ACC112 (cell line): Measurements from ENCODE around the gene IRF8.

ENCODE experiments used
- H2AFZ ChIP-seq: fragments of 200-600 bp; sonication (generic); one replicate; pipeline ENCODE4 v1.6.0; 2017; ENCODE audit warnings: antibody characterized with exemption, low read length; ENCODE audit not compliant: unreplicated experiment
- H3K27ac ChIP-seq: fragments of 200-600 bp; sonication (generic); 2 replicates; pipeline ENCODE4 v1.5.1; 2014; ENCODE audit warnings: low read depth, mild to moderate bottlenecking, antibody characterized with exemption, low read length, moderate library complexity
- H3K27me3 ChIP-seq: fragments of 200-600 bp; sonication (generic); 2 replicates; pipeline ENCODE4 v1.6.1; 2014; ENCODE audit warnings: mild to moderate bottlenecking, antibody characterized with exemption, low read length, moderate library complexity, mixed read lengths; ENCODE audit not compliant: insufficient read depth
- H3K36me3 ChIP-seq: fragments of 200-600 bp; sonication (generic); 2 replicates; pipeline ENCODE4 v1.6.1; 2016; ENCODE audit warnings: mild to moderate bottlenecking, antibody characterized with exemption, low read length, moderate library complexity, mixed read lengths; ENCODE audit not compliant: insufficient read depth
- H3K4me1 ChIP-seq: fragments of 200-600 bp; sonication (generic); one replicate; pipeline ENCODE4 v1.6.1; 2016; ENCODE audit warnings: low read length, mixed read lengths; ENCODE audit not compliant: insufficient read depth, unreplicated experiment, control insufficient read depth
- H3K4me3 ChIP-seq: fragments of 200-600 bp; sonication (generic); 2 replicates; pipeline ENCODE4 v1.5.1; 2014; ENCODE audit warnings: mild to moderate bottlenecking, low read depth, low read length
- H3K79me2 ChIP-seq: fragments of 200-600 bp; sonication (generic); one replicate; pipeline ENCODE4 v1.6.0; 2016; ENCODE audit warnings: low read length; ENCODE audit not compliant: control insufficient read depth, unreplicated experiment, insufficient read depth

The IRF8 gene

DNA sequence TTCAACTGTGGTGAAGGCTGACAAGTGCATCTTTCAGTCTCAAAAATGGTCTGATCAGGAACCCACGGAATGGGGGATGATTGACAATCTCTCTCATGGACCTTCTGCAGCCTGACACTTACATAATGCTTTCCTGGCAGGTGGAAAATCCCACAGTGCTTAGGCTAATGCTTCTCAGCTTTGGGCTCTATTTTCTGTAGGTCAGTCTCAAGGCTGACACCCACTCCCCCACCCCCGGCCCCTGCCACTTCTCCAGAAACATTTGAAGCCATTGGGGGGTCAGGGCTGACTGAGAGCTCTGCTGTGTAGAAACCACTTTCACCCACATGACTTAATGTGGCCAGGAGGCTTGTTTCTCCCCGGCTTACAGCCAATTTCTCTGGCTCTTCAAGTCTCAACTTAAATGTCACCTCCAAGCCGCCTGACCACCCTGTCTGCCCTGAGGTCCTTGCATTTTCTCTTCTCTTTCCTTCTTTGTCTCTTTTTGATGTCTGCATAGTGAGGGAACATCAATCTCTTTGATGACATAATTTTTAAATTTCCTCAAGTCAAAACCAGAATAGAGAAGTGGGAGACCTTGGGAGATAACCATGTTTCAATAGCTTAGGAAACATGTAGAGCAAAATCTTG lies 16.7 kb upstream of the IRF8 start:
- H3K4me3 ChIP-seq, result no peak overlapping the region
- no peak overlapping the region for H2AFZ ChIP-seq
- no peak overlapping the region for H3K27ac ChIP-seq
- H3K4me1 ChIP-seq, result peaks cover 12% of the 10 kb centered on the region
- H3K36me3 ChIP-seq, result no peaks in the 10 kb centered on the region
- no peaks in the 10 kb centered on the region for H3K79me2 ChIP-seq
- peaks cover 39% of the 10 kb centered on the region for H3K27me3 ChIP-seq

DNA sequence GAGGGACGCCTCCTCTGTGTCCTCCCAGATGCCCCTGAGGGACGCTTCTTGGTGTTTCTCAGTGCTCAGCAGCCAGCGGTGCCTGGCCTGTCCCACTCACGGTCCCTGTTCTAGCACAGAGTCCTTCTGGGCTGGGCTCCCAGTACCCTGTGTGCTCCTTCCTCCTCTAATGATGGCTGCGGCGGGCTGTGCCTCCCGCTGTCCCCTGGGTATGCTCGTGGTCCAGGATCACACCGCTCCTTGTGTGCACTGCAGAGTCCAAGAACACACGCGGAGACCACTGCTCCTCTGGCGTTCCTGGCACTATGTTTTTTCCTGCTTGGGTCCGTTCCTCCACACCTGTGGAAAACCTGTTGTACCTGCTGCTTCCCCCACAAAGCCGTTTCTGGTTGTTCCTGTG lies 15.1 kb upstream of the IRF8 start:
- peaks cover 39% of the 10 kb centered on the region for H3K27me3 ChIP-seq
- no peaks in the 10 kb centered on the region for H3K79me2 ChIP-seq
- no peak overlapping the region for H3K4me3 ChIP-seq
- H3K36me3 ChIP-seq, result no peaks in the 10 kb centered on the region
- H2AFZ ChIP-seq, result no peak overlapping the region
- no peak overlapping the region for H3K27ac ChIP-seq
- H3K4me1 ChIP-seq, result peaks cover 16% of the 10 kb centered on the region

DNA sequence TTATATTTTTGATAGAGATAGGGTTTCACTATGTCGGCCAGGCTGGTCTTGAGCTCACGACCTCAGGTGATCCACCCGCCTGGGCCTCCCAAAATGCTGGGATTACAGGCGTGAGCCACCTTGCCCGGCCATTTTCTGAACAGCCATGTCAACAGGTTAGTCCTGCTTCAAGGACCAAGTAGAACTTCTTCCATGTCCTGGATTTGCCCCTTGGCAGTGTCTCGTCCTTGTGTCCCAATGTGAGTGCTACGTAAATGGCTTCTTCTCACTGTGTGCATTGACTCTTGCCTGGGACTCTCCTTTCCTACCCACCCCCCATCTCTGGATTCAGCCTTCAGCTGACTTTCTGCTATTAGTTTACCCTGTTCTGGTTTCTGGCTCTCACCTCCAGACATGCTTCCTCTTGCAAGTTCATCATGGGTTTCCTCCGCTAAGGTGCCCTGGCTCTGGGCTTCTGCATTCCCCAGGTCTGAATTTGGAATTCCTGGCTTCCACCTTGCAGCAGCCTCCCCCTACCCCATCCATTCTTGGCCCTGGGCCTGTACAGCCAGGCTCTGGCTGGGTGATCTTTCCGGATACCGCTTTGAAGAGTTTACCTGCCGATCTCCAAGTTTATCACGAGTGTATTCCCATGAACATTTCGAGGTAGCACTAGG lies 14.0 kb upstream of the IRF8 start:
- no peak overlapping the region for H3K4me3 ChIP-seq
- no peaks in the 10 kb centered on the region for H3K79me2 ChIP-seq
- no peak overlapping the region for H2AFZ ChIP-seq
- H3K27me3 ChIP-seq, result peaks cover 39% of the 10 kb centered on the region
- no peak overlapping the region for H3K27ac ChIP-seq
- H3K4me1 ChIP-seq, result peaks cover 21% of the 10 kb centered on the region
- H3K36me3 ChIP-seq, result no peaks in the 10 kb centered on the region

DNA sequence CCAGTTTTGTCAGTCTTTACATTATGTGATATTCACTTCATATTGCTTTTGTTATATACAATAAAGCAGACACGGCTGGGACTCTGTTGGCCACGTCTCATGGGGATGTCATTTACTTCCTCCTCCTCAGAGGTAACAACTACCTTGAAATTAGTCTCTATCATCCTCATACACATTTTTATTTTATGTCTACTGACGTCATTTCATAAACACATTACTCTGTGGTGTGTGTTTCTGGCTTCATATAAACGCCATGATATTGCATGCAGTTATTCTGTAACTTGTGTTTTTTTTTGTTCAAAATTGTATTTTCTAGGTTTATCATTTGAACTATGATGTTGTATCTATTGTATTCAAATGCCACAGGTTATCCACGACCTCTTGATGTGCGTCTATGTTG lies 13.4 kb upstream of the IRF8 start:
- Histone ChIP-seq H3K27me3 (peaks cover 39% of the 10 kb centered on the region), H3K4me3 (no peak overlapping the region), H3K79me2 (no peaks in the 10 kb centered on the region), H2AFZ (no peak overlapping the region), H3K4me1 (peaks cover 25% of the 10 kb centered on the region), H3K36me3 (no peaks in the 10 kb centered on the region), H3K27ac (no peak overlapping the region)

DNA sequence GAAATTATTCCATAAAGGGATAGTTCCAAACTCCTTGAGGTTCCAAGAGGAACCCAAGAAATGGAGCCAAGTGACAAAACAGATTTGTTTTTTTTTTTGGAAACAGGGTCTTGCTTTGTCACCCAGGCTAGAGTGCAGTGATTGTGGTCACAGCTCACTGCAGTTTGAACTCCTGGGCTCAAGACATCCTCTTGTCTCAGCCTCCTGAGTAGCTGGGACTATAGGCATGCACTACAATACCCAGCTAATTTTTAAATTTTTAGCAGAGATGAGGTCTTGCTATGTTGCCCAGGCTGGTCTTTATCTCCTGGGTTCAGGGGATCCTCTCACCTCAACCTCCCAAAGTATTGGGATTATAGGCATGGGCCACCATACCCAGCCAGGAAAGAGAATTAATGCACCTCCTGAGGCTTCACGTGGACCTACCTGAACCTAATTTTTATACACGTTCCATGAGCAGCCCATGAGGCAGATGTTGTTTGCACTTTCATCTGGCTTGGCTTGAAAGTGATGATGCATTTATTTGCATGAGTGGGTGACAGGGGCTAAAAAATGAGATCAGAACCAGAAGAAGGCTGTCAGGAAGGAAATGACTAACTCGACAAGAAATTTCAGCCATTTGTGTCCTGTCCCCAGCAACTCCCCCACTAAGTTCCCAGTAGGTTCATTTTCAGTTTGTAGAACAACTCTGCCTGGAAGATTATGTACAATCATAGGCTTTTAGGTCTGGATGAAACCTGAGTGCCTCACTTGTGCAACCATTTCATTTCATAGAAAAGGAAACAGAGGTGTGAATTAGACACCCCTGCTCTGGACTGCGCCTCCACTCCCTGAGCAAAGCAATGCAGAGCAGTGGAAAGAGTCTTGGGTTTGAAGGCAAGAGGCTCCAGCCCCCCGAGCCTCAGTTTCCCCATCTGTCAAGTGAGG lies 10.3 kb upstream of the IRF8 start:
- Histone ChIP-seq H3K27me3 (peaks cover 19% of the 10 kb centered on the region), H3K4me3 (peak overlapping the region; percentile 19; the same call in 1 of the 2 replicates), H3K4me1 (peaks cover 35% of the 10 kb centered on the region), H3K36me3 (no peaks in the 10 kb centered on the region), H2AFZ (no peak overlapping the region), H3K79me2 (no peaks in the 10 kb centered on the region), H3K27ac (peak overlapping the region; percentile 55)

DNA sequence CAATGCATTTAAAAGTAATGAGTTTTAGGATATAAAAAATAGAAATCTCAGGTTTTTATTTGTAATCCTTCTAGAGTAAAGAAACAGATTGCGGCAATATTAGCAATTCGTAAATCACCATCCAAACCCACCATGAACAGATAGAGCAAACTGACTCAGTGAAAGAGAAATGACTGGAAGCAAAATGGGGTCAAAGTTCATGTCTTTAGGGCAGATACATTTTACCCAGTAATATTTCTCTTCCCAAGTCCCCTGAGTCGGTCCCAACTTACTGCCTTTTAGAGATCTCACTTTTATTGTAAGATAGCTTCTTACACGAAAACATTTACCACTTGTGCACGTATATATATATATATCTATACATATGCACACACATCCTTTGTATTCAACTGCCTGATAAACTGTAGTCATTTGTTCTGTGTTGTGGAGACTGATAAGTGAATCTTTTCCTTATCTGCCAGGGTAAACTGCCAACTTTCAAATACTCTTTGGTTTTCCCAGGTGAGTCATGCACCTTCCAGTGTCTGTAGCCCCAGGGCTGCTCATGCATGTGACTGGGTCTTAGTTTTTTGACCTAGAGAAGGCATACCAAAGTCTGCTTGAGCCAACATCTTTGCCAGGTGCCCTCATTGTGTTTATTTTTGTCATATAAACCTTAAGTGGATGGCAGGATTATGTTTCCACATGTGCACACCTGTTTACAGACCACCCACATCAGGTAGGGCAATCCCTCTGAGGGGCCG lies 7.8 kb upstream of the IRF8 start:
- H3K79me2 ChIP-seq, result no peaks in the 10 kb centered on the region
- 0 out of 2 replicates have a peak overlapping the region, but pooled peaks have one; percentile 13 for H3K27ac ChIP-seq
- no peak overlapping the region for H3K4me3 ChIP-seq
- peaks cover 35% of the 10 kb centered on the region for H3K4me1 ChIP-seq
- no peak overlapping the region for H2AFZ ChIP-seq
- peaks cover 13% of the 10 kb centered on the region for H3K27me3 ChIP-seq
- no peaks in the 10 kb centered on the region for H3K36me3 ChIP-seq

DNA sequence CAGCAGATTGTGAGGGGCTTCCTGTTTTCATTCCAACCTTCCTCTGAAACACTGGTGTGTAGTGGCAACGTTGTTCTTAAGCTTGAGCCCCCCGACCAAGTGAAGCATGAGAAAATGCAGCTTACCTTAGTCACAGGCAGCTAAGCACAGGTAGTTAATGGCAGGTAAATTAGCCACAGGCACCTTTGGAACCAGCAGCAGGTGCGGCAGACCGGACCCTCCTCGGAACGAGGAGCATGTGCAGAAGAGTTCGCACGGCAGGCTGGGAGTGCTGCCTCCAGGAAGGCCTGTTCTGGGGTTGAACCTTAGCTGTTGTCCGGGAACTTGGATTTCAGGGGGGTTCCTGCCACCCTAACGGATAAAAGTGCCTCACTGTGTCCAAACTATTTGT lies 7.2 kb upstream of the IRF8 start:
- Histone ChIP-seq H2AFZ (no peak overlapping the region), H3K4me3 (no peak overlapping the region), H3K79me2 (no peaks in the 10 kb centered on the region), H3K4me1 (peaks cover 35% of the 10 kb centered on the region), H3K36me3 (no peaks in the 10 kb centered on the region), H3K27ac (no peak overlapping the region), H3K27me3 (peaks cover 17% of the 10 kb centered on the region)

DNA sequence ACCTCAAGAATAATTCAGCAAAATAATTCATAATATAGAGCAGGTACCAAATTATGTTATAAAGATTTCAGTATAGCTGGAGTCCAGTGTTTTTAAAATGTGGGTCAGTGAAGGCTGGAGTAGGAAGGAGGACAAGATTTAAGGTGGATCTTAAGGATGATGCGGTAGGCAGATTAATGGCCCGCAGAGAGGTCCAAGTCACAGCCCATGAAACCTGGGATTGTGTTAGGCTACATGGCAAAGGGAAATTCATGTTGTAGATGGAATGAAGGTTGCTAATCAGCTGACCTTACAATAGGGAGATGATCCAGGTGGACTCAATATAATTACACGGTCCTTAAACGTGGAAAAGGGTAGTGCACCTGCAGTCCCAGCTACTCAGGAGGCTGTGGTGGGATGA lies 6.2 kb upstream of the IRF8 start:
- Histone ChIP-seq H3K4me1 (peaks cover 35% of the 10 kb centered on the region), H3K4me3 (no peak overlapping the region), H3K36me3 (no peaks in the 10 kb centered on the region), H3K27ac (no peak overlapping the region), H3K27me3 (peaks cover 27% of the 10 kb centered on the region), H2AFZ (no peak overlapping the region), H3K79me2 (no peaks in the 10 kb centered on the region)

DNA sequence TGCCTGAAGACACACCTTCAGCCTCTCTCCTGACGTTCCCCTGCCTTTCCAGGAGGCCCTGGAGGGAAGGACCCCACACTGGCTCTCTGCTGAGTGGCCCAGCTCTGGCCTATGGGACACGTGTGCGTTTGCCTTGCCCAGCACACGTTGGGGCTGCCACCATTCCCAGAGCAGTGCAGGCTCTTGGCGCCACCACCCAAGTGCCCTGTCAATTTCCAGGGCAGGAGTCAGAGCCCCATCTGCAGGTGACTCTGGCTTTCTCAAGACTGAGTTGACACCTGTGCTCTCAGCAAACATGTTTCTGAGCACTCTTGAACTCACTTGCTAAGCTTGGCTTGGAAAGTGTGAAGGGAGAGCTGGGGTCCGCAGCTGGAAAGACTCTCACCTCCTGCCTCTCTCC lies 4.7 kb upstream of the IRF8 start:
- no peak overlapping the region for H2AFZ ChIP-seq
- H3K4me1 ChIP-seq, result peaks cover 26% of the 10 kb centered on the region
- H3K4me3 ChIP-seq, result no peak overlapping the region
- peaks cover 42% of the 10 kb centered on the region for H3K27me3 ChIP-seq
- no peaks in the 10 kb centered on the region for H3K36me3 ChIP-seq
- no peak overlapping the region for H3K27ac ChIP-seq
- no peaks in the 10 kb centered on the region for H3K79me2 ChIP-seq

DNA sequence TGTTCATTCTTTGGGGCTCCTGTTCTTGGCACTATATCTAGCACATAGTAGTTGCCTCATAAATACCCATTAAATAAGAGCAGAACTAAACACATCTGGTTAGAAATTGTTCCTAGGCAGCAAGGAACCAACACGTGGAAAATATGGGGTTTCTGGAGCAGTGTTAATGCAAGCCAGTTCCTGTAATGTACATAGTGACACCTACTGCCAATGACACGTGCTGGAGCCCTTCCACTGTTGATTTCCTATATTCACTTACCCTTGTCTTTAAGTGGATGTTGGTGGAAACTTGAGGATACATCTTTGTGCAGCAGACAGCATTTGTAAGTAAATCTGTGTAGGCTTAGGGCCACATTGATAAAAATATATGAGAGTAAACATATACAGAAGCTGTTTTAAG lies 1.6 kb upstream of the IRF8 start:
- Histone ChIP-seq H3K36me3 (no peaks in the 10 kb centered on the region), H3K4me1 (peaks cover 6% of the 10 kb centered on the region), H3K27ac (no peak overlapping the region), H3K4me3 (no peak overlapping the region), H3K27me3 (peaks cover 73% of the 10 kb centered on the region), H2AFZ (no peak overlapping the region), H3K79me2 (no peaks in the 10 kb centered on the region)
